Activated T-helper 1 cell treated with anti-CD3 and anti-CD28 coated beads, Interleukin-12 subunit alpha, Interleukin-12 subunit beta, Interleukin-2, Interleukin-4 antibody, amounts not matched to agents 30 ng/mL and 10 ng/mL and 1 ng/mL, durations not matched to agents 14 hours and 24 hours and 36 hours (primary cell): Measurements from ENCODE around the gene DLGAP3. TPM values are rescaled to one million over a fixed set of nuclear protein-coding genes. Genes with fewer than 3 reads are reported as not detected.

Source experiments
- DNase-seq: peaks from one replicate; pipeline ENCODE4 v3.0.0; 2021; ENCODE audit warnings: low spot score
- H3K27ac Mint-ChIP-seq: one replicate; pipeline ENCODE4 v1.8.0; 2021; ENCODE audit warnings: mild to moderate bottlenecking, mixed read lengths
- H3K27me3 Mint-ChIP-seq: one replicate; pipeline ENCODE4 v1.8.0; 2022; ENCODE audit warnings: mild to moderate bottlenecking, moderate library complexity, mixed read lengths; ENCODE audit not compliant: insufficient read depth
- H3K36me3 Mint-ChIP-seq: one replicate; pipeline ENCODE4 v1.8.0; 2021; ENCODE audit warnings: low read depth, mixed read lengths
- H3K4me1 Mint-ChIP-seq: one replicate; pipeline ENCODE4 v1.8.0; 2021; ENCODE audit warnings: low read depth, mixed read lengths
- H3K4me3 Mint-ChIP-seq: one replicate; pipeline ENCODE4 v1.8.0; 2021; ENCODE audit warnings: mild to moderate bottlenecking, moderate library complexity, mixed read lengths
- H3K9me3 Mint-ChIP-seq: one replicate; pipeline ENCODE4 v1.8.0; 2021; ENCODE audit warnings: mixed read lengths
- intact Hi-C: fragments of 100-400 bp; cut with micrococcal nuclease; formaldehyde crosslinking; loops from one replicate; pipeline ENCODE4 v1.15.1; 2024
- total RNA-seq: library from RNA; stranded (reverse); gene quantifications from 2 replicates; pipeline ENCODE4 v1.2.3, GENCODE V29; 2022

DLGAP3 gene
- total RNA-seq, 1 donor from 2014 or later: 0.65 TPM

GRCh38 chr1:34866762-34867109, 62.7 kb downstream of the DLGAP3 start:
- H3K27ac Mint-ChIP-seq: no peak overlapping the region
- peaks cover 18% of the 10 kb centered on the region for H3K27me3 Mint-ChIP-seq
- H3K4me1 Mint-ChIP-seq: peaks cover 36% of the 10 kb centered on the region
- peaks cover 2% of the 10 kb centered on the region for H3K36me3 Mint-ChIP-seq
- DNase-seq: no peak
- no peaks in the 10 kb centered on the region for H3K9me3 Mint-ChIP-seq
- intact Hi-C loops: loop anchor here (1.0 kb wide), 3 partner anchors 14 to 213 kb away; partner anchors contain the start of gene ZMYM1
- H3K4me3 Mint-ChIP-seq: peak overlapping the region; percentile 80

GRCh38 chr1:34865981-34866761, 63.3 kb downstream of the DLGAP3 start:
- Mint-ChIP-seq H3K4me1 (peaks cover 36% of the 10 kb centered on the region), H3K4me3 (peak overlapping the region; percentile 80), H3K36me3 (peaks cover 2% of the 10 kb centered on the region), H3K27me3 (peaks cover 12% of the 10 kb centered on the region), H3K9me3 (no peaks in the 10 kb centered on the region), H3K27ac (peak overlapping the region; percentile 86)
- DNase-seq: peak; percentile 85
- intact Hi-C loops: loop anchor here (1.0 kb wide), 3 partner anchors 14 to 213 kb away; partner anchors contain the start of gene ZMYM1

- H3K27me3 Mint-ChIP-seq: peaks cover 11% of the 10 kb centered on the region
- intact Hi-C loops: no loop called here
- no peak overlapping the region for H3K27ac Mint-ChIP-seq
- H3K9me3 Mint-ChIP-seq: no peaks in the 10 kb centered on the region
- peaks cover 2% of the 10 kb centered on the region for H3K36me3 Mint-ChIP-seq
- H3K4me1 Mint-ChIP-seq: peaks cover 36% of the 10 kb centered on the region
- H3K4me3 Mint-ChIP-seq: no peak overlapping the region
- DNase-seq: no peak
Observed at GRCh38 chr1:34865573-34865972, 63.9 kb downstream of the DLGAP3 start.

GRCh38 chr1:34864759-34865158, 64.7 kb downstream of the DLGAP3 start:
- DNase-seq: no peak
- no peaks in the 10 kb centered on the region for H3K9me3 Mint-ChIP-seq
- H3K27me3 Mint-ChIP-seq: peaks cover 9% of the 10 kb centered on the region
- H3K4me1 Mint-ChIP-seq: peaks cover 43% of the 10 kb centered on the region
- peaks cover 2% of the 10 kb centered on the region for H3K36me3 Mint-ChIP-seq
- intact Hi-C loops: no loop called here
- peak overlapping the region; percentile 81 for H3K27ac Mint-ChIP-seq
- peak overlapping the region; percentile 74 for H3K4me3 Mint-ChIP-seq

GRCh38 chr1:34863501-34863900, 65.9 kb downstream of the DLGAP3 start:
- DNase-seq: no peak
- Mint-ChIP-seq H3K4me3 (peak overlapping the region; percentile 35), H3K27ac (peak overlapping the region; percentile 80), H3K9me3 (no peaks in the 10 kb centered on the region), H3K27me3 (peaks cover 9% of the 10 kb centered on the region), H3K4me1 (peaks cover 50% of the 10 kb centered on the region), H3K36me3 (peaks cover 4% of the 10 kb centered on the region)
- intact Hi-C loops: no loop called here

- Mint-ChIP-seq H3K36me3 (peaks cover 12% of the 10 kb centered on the region), H3K27ac (peak within 1 kb of the TSS; percentile 96), H3K27me3 (peaks cover 4% of the 10 kb centered on the region), H3K4me3 (peak within 1 kb of the TSS; percentile 98), H3K9me3 (no peaks in the 10 kb centered on the region), H3K4me1 (peaks cover 51% of the 10 kb centered on the region)
- DNase-seq: peak; percentile 90
- intact Hi-C loops: loop anchor here (1.0 to 10.0 kb wide), 9 partner anchors 25 to 1595 kb away; partner anchors contain the start of genes KIAA0319L, NCDN, OSCP1 and SFPQ
Observed at GRCh38 chr1:34859446-34860200, 69.8 kb downstream of the DLGAP3 start, which contains the start of gene SMIM12. TSS of gene SMIM12 (minus strand) at chr1:34859749. CDS start at chr1:34855977, 3,772 bp downstream.

GRCh38 chr1:34858901-34859445, 70.5 kb downstream of the DLGAP3 start:
- Mint-ChIP-seq H3K27ac (peak overlapping the region; percentile 96), H3K9me3 (no peaks in the 10 kb centered on the region), H3K4me3 (peak overlapping the region; percentile 98), H3K36me3 (peaks cover 12% of the 10 kb centered on the region), H3K4me1 (peaks cover 44% of the 10 kb centered on the region), H3K27me3 (peaks cover 4% of the 10 kb centered on the region)
- intact Hi-C loops: loop anchor here (1.0 to 10.0 kb wide), 9 partner anchors 26 to 1596 kb away; partner anchors contain the start of genes KIAA0319L, NCDN, OSCP1 and SFPQ
- DNase-seq: peak; percentile 19

- H3K4me1 Mint-ChIP-seq: peaks cover 40% of the 10 kb centered on the region
- intact Hi-C loops: loop anchor here (10.0 kb wide), 3 partner anchors 698 to 1598 kb away; partner anchors contain the start of genes KIAA0319L, NCDN, OSCP1 and ZSCAN20
- peaks cover 21% of the 10 kb centered on the region for H3K36me3 Mint-ChIP-seq
- H3K9me3 Mint-ChIP-seq: no peaks in the 10 kb centered on the region
- H3K27me3 Mint-ChIP-seq: no peaks in the 10 kb centered on the region
- no peak overlapping the region for H3K27ac Mint-ChIP-seq
- peak overlapping the region; percentile 22 for H3K4me3 Mint-ChIP-seq
- no peak for DNase-seq
Observed at GRCh38 chr1:34856697-34857096, 72.8 kb downstream of the DLGAP3 start.

GRCh38 chr1:34852677-34853217, 76.7 kb downstream of the DLGAP3 start:
- H3K36me3 Mint-ChIP-seq: peaks cover 24% of the 10 kb centered on the region
- intact Hi-C loops: loop anchor here (1.0 to 10.0 kb wide), 6 partner anchors 14 to 1602 kb away; partner anchors contain the start of genes KIAA0319L, NCDN, OSCP1 and ZSCAN20
- no peak overlapping the region for H3K4me3 Mint-ChIP-seq
- H3K27ac Mint-ChIP-seq: no peak overlapping the region
- peaks cover 18% of the 10 kb centered on the region for H3K4me1 Mint-ChIP-seq
- no peaks in the 10 kb centered on the region for H3K27me3 Mint-ChIP-seq
- peak; percentile 87 for DNase-seq
- no peaks in the 10 kb centered on the region for H3K9me3 Mint-ChIP-seq

GRCh38 chr1:34851431-34852105, 77.9 kb downstream of the DLGAP3 start:
- Mint-ChIP-seq H3K4me3 (no peak overlapping the region), H3K27ac (no peak overlapping the region), H3K27me3 (no peaks in the 10 kb centered on the region), H3K4me1 (peaks cover 13% of the 10 kb centered on the region), H3K9me3 (no peaks in the 10 kb centered on the region), H3K36me3 (peaks cover 24% of the 10 kb centered on the region)
- DNase-seq: no peak
- intact Hi-C loops: loop anchor here (1.0 to 10.0 kb wide), 6 partner anchors 15 to 1603 kb away; partner anchors contain the start of genes KIAA0319L, NCDN, OSCP1 and ZSCAN20

- no peak for DNase-seq
- intact Hi-C loops: loop anchor here (5.0 to 10.0 kb wide), 4 partner anchors 704 to 1604 kb away; partner anchors contain the start of genes KIAA0319L, NCDN, OSCP1 and ZSCAN20
- H3K4me1 Mint-ChIP-seq: peaks cover 13% of the 10 kb centered on the region
- no peaks in the 10 kb centered on the region for H3K27me3 Mint-ChIP-seq
- no peak overlapping the region for H3K27ac Mint-ChIP-seq
- peaks cover 17% of the 10 kb centered on the region for H3K36me3 Mint-ChIP-seq
- H3K9me3 Mint-ChIP-seq: no peaks in the 10 kb centered on the region
- H3K4me3 Mint-ChIP-seq: no peak overlapping the region
Observed at GRCh38 chr1:34850382-34850781, 79.1 kb downstream of the DLGAP3 start.

- H3K27me3 Mint-ChIP-seq: no peaks in the 10 kb centered on the region
- H3K4me1 Mint-ChIP-seq: peaks cover 4% of the 10 kb centered on the region
- no peak overlapping the region for H3K27ac Mint-ChIP-seq
- no peak for DNase-seq
- intact Hi-C loops: no loop called here
- peaks cover 6% of the 10 kb centered on the region for H3K36me3 Mint-ChIP-seq
- no peak overlapping the region for H3K4me3 Mint-ChIP-seq
- no peaks in the 10 kb centered on the region for H3K9me3 Mint-ChIP-seq
Observed at GRCh38 chr1:34847094-34847493, 82.4 kb downstream of the DLGAP3 start.
